ENCODE data around the gene BAIAP3.

DNA sequence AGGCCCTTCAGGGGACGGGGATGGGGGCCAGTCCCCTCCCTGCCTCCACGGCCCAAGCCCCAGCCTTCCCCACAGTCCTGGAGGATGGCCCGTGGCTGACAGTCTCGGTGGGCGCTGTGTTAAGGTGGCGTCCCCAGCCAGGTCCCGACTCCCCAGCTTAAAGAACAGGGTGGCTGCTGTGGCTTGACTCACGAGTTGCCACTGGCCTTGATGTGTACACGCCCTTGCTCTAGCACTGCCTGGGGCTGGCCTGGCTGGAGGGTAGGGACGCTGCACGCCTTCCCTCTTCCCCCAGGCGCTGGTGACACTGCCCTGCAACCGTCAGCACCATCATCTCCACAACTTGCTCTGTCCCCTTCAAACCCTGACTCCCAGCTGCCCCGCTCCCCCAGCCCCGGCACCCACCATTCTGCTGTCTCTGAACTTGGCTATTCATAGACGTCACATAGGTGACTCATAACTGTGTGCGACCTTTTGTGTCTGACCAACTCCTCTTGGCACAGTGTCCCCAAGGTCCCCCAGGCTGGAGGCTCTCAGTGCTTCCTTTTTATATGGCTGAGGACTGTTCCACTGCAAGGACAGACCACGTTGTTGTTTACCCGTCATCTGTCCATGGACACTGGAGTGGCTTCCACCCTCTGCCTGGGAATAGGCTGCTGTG is 24.6 kb downstream of the BAIAP3 start:
- TF ChIP-seq, protein P1, sequence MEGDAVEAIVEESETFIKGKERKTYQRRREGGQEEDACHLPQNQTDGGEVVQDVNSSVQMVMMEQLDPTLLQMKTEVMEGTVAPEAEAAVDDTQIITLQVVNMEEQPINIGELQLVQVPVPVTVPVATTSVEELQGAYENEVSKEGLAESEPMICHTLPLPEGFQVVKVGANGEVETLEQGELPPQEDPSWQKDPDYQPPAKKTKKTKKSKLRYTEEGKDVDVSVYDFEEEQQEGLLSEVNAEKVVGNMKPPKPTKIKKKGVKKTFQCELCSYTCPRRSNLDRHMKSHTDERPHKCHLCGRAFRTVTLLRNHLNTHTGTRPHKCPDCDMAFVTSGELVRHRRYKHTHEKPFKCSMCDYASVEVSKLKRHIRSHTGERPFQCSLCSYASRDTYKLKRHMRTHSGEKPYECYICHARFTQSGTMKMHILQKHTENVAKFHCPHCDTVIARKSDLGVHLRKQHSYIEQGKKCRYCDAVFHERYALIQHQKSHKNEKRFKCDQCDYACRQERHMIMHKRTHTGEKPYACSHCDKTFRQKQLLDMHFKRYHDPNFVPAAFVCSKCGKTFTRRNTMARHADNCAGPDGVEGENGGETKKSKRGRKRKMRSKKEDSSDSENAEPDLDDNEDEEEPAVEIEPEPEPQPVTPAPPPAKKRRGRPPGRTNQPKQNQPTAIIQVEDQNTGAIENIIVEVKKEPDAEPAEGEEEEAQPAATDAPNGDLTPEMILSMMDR (IDR thresholded peaks at IDR 0.05; ENCODE audit: insufficient read depth, low read length) = no peak
- no peak for TF ChIP-seq GABPA (IDR thresholded peaks at IDR 0.05; ENCODE audit: low read depth)

Measured in HL-60 (cell line).